HG02870 (cell line): ENCODE data around the gene CEMIP2.

Source experiments
- ATAC-seq: cut with Tn5 transposase; IDR thresholded peaks from one replicate; pipeline ENCODE4 v1.9.1; 2021; ENCODE audit warnings: mild to moderate bottlenecking, moderate library complexity; ENCODE audit not compliant: unreplicated experiment

The CEMIP2 gene

DNA sequence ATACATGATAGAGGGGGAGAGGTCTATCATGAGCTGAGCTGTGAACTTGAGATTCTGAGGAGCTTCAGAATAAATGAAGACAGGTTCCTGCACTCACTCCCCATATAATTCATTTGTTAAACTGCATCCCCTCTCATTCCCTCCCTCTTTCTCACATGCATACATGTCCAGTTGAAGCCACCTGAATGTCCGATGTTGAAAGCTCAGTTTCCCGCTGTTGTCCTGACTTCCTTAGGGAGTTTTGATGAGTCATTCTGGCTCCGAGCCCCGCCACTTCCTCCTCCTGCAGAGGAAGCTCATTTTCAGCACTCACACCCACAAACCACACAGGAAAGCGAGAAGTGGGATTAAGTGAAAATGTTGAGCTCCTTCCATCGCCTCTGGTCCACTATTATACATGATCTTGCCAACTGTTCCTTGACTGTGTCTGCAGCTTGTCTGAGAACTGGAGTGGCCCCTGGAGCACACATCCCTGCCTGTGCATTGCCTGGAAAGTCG is 121.2 kb downstream of the CEMIP2 start:
- ATAC-seq: peak; percentile 50

DNA sequence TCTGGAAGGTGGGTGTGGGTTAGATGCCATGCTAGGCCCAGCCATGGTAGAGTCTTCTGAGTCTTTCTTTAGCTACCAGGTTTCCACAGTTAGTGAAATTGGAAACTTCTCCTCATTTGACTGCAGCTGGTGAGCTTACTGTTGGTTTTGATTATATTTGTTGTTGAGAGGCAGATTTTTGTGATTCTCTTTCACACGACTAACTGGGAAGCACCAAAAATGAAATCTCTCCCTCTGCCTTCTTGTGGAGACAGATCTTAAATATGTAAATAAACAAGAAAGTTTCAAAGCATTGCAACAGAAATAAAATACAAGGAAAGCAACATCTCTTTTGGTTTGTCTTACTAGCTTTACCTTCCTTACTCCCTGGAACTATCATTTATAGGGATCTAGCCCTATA is 122.2 kb downstream of the CEMIP2 start:
- ATAC-seq: no peak

DNA sequence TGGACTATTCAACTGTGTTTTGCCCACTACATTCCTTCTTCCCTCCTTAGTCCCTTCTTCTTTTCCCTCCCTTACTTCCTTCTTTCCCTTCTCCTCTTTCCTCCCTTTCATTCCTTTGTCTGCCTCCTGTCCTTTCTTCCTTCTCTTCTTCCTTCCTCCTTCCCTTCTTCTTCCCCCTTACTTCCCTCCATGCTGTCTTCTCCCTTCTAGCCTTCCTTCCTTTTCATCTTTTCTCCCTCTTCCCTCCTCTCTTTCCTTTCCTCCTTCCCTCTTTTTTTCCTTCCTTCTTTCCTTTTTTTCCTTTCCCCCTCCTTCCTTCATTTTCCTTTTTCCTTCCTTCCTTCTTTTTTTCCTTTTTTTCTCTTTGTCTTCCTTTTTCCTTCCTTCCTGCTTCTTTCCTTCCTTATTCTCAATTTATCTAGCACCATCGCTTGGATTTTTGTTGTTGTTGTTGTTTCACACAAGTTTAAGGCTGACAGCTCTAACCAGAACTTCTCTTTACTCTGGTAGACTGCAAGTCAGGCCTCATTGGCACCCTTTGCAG is 123.4 kb downstream of the CEMIP2 start:
- no peak for ATAC-seq

DNA sequence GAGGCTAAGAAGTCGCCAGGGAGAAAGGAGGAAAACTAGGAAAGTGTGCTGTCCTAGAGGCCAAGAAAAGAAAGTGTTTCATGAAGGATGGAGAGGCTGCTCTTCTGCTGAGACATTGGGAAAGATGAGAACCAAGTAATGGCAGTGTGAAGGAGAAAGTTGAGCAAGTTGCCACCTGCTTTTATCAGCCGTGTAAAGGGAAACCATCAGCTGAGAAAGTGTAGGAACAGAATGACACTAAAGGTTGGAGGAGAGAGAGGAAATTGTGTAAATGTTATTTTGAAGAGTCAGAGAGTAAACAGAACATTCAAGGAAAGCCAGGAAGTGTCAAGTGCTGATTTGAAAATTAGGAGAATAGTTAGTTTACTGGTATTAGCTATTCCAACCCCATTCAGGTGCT is 125.0 kb downstream of the CEMIP2 start:
- no peak for ATAC-seq

DNA sequence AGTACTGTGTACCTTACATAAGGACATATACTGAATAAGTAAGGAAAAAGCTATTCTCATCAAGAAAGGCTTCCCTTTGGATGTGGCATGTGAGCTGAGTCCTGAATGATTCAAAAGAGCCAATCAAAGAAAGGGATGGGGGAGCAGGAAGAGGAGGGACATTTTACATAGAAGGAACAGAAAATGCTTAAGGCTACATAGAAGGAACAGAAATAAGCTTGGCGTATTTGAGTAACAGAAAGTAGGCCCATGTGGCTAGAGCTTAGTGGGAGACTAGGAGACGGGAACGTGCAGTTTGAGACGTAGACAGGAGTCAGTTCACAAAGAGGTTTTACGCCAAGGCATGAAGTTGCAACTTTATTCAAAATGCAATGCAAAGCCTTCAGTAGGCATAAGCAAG is 126.3 kb downstream of the CEMIP2 start:
- ATAC-seq: no peak

DNA sequence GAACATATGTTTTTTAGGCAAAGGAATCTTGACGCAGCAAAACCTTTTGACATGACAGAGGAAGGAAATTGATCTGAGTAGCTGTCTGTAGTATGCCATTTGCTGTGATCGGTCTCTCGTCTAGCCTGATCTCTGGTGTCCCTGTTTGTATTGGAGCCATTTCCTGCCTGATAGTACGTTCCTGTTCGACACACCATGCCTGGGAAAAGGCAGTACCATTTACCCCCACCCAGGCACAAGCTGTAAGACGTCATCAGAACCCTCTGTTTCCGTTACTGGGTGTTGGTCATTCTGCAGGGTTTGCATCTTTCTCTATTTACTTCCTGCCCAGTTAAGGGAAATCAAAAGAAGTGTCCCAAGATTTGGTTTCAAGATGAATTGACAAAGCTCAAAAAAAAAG is 129.7 kb downstream of the CEMIP2 start:
- ATAC-seq: no peak

DNA sequence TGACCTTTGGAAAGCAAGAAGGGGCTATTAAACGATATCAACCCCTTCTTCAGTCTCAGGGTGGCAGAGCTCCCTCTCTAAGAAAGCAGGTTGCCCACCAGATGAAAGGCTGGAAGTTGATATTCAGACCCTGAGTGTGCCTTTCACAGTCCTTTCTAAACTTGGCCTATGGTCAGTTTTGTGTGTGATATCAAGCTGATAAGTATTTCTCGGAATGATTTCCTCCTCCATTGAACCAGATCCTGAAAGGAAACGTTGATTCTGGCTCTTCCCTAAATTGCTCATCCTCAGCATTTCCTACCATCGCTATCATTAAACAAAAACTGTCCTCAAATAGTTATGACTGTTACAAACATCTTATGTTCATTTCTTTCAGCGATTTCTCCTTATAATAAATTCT is 130.4 kb downstream of the CEMIP2 start:
- no peak for ATAC-seq

DNA sequence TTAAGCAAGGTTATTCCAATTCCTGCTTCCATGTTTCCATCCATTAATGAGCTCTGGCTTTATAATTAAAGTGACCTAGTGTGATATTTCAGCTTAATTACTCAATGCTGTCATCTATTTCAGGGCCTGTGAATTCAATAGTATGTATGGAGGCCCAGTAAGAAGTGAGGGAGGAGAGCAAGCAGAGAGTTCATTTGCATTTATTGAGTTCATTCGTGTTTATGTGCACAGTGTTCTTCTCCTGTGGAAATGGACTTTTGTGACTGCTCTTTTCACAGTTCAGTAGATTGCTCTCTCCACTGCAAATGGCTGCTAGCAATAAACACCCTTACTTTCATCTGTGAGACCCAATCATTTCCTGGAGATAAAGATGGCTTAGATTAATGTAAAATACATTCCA is 130.9 kb downstream of the CEMIP2 start:
- no peak for ATAC-seq

DNA sequence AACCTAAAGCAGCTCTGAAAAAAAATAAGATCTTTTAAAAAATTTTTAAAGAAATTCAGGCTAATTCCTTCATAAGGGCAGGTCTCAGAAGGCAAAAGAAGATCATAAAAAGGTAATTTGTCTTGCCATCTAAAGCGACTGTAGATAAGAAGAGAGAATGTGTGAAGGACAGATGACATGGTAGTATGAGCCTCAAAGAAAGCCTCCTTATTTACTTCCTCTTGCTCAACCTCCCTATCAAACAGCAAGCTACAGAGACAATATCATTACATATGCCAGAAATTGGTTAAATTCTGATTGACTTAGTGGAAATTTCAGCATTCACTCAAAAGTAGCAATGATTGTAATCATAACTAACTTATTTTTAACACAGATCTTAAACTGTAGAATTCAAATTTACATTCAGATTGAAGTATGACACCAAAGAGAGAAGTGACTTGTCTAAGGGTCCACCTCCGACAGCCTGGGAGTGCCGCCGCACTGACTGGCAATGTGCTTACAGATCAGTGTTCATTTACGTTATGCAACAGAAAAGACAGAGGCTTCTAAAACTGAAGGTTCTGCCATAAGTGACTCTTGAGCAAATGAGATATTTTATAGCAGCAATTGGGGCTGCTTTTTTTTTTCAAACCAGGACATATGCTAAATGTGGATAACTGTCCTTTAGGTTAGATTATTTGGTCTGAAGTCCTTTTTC is 132.0 kb downstream of the CEMIP2 start:
- no peak for ATAC-seq

DNA sequence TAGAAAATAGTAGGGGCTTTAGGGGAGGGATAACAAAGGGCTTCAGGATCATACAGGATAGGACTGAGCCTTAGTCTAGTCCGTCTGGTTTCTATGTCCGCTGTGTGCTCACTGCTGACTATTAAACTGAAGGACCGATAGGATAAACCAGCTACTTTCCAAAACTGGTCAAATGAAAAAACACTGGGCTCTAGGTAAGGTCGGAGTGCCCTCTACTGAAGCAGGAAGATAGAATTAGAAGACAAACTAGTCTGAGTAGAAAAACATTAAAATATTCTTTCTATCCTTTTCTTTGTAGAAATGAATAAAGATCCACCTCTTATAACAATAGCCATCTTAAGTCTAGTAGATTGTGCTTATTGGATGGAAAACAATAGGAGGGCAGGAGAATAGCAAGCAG is 133.6 kb downstream of the CEMIP2 start:
- no peak for ATAC-seq
